Immature natural killer cell (primary cell): ENCODE measurements around the gene LRRC19. TPM values are rescaled to one million over a fixed set of nuclear protein-coding genes. Genes with fewer than 3 reads are reported as not detected.
A peak's percentile ranks its signal among the peaks of the same experiment; 100 is the strongest.

Source experiments
- DNase-seq, 3 donors: peaks; one replicate each; pipeline ENCODE4 v3.0.0; 2022; ENCODE audit warnings: mixed read lengths in 1 of 3
- H3K27ac Mint-ChIP-seq, 6 donors: one replicate each; pipeline ENCODE4 v1.8.0; 2020; ENCODE audit warnings: mixed read lengths in 6 of 6, mild to moderate bottlenecking in 5 of 6, inconsistent platforms in 4 of 6, moderate library complexity in 3 of 6
- H3K27me3 Mint-ChIP-seq, 3 donors: one replicate each; pipeline ENCODE4 v1.8.0; 2020 to 2021; ENCODE audit warnings: low read depth in 3 of 3, mild to moderate bottlenecking in 3 of 3, mixed read lengths in 3 of 3, moderate library complexity in 3 of 3, inconsistent platforms in 1 of 3
- H3K36me3 Mint-ChIP-seq, 3 donors: one replicate each; pipeline ENCODE4 v1.8.0; 2020; ENCODE audit warnings: mixed read lengths in 3 of 3, inconsistent platforms in 2 of 3, mild to moderate bottlenecking in 2 of 3
- H3K4me1 Mint-ChIP-seq, 2 donors: one replicate each; pipeline ENCODE4 v1.8.0; 2020; ENCODE audit warnings: inconsistent platforms in 2 of 2, mild to moderate bottlenecking in 2 of 2, mixed read lengths in 2 of 2, moderate library complexity in 1 of 2
- H3K4me3 Mint-ChIP-seq, 5 donors: one replicate each; pipeline ENCODE4 v1.8.0; 2020; ENCODE audit warnings: mild to moderate bottlenecking in 5 of 5, mixed read lengths in 5 of 5, inconsistent platforms in 3 of 5, moderate library complexity in 3 of 5
- H3K9me3 Mint-ChIP-seq, 6 donors: one replicate each; pipeline ENCODE4 v1.8.0; 2020; ENCODE audit warnings: mild to moderate bottlenecking in 6 of 6, mixed read lengths in 6 of 6, inconsistent platforms in 4 of 6, moderate library complexity in 3 of 6
- polyA plus RNA-seq, 3 donors: library from polyadenylated mRNA; unstranded; fragments of 300-500 nt; fragmentation: Illumina TruSeq; gene quantifications; one replicate each; pipeline ENCODE4 v1.2.3, GENCODE V29; 2021

LRRC19 gene, protein sequence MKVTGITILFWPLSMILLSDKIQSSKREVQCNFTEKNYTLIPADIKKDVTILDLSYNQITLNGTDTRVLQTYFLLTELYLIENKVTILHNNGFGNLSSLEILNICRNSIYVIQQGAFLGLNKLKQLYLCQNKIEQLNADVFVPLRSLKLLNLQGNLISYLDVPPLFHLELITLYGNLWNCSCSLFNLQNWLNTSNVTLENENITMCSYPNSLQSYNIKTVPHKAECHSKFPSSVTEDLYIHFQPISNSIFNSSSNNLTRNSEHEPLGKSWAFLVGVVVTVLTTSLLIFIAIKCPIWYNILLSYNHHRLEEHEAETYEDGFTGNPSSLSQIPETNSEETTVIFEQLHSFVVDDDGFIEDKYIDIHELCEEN
- polyA plus RNA-seq: under 1 TPM in 2 of 3 donors, not detected in 1; 0.12 to 0.34 TPM

DNA sequence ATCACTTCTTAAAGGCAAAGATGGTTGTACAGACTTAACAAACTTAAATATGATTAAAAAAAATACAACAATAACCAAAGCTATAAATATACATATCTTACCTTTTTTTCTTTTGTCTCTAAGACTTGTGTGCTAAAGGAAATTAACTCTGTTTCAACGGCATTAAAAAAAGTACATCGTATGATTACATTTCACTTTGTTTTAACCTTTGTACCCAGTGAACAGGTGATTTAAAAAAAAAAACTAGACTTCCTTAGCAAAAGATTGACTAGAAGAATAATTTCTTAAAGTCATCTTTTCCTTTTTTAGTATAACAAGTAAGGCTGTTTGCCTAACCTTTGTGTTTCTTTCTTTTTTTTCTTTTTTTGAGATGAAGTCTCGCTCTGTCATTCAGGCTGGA lies at the start of gene LRRC19:
Gene LRRC19, minus strand, starts transcription at position 182 of the 400 bp plus-strand sequence. CDS start 5,978 bp downstream, outside the sequence.
- Mint-ChIP-seq H3K36me3 (peaks cover 3 to 21% (median 5%) of the 10 kb centered on the region in 3 donors), H3K9me3 (peaks cover 0 to 2% (median 0%) of the 10 kb centered on the region in 6 donors), H3K27ac (no peak within 1 kb of the TSS), H3K4me1 (no peaks in the 10 kb centered on the region), H3K4me3 (no peak within 1 kb of the TSS), H3K27me3 (peaks cover 0 to 3% (median 0%) of the 10 kb centered on the region in 3 donors)
- no peak for DNase-seq

DNA sequence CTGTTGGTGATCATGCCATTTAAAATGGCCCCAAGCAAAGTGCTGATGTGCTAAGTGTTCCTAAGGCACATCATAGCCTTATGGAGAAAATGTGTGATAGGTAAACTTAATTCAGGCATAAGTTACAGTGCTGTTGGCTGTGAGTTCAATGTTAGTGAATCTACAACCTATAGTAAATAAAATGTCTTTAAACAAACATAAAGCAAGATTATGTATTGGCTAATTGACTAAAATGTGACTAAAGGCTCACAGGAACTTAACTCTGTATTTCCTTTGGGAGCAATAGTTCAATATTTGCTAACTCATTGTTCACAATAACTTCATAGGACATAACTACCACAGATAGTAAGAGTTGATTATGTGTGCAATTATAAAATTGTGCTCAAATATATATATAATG lies 49.4 kb upstream of the LRRC19 start:
- Mint-ChIP-seq H3K27me3 (no peaks in the 10 kb centered on the region), H3K27ac (no peak overlapping the region), H3K9me3 (no peaks in the 10 kb centered on the region), H3K4me3 (no peak overlapping the region), H3K4me1 (no peaks in the 10 kb centered on the region), H3K36me3 (peaks cover 0 to 31% (median 22%) of the 10 kb centered on the region in 3 donors)
- DNase-seq: no peak

DNA sequence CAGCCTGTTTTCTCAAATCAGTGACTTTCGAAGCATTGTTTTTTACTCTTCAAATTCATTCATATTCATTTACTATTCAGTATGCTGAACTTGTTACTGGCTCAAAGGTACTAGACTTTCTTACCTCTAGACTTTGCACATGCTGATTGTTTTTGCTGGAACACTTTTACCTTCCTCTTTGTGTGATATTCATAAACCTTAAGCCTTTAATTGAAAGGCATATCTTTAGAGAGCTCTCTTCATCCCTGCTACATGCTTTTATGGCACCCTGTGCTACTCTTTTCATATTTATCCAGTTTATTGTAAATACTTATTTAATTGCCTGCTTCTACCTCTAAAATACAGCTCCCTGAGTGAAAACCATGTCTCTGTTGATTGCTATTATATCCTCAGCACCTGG lies 48.7 kb upstream of the LRRC19 start:
- Mint-ChIP-seq H3K27me3 (no peaks in the 10 kb centered on the region), H3K27ac (no peak overlapping the region), H3K36me3 (peaks cover 0 to 32% (median 27%) of the 10 kb centered on the region in 3 donors), H3K4me1 (no peaks in the 10 kb centered on the region), H3K9me3 (no peaks in the 10 kb centered on the region), H3K4me3 (no peak overlapping the region)
- no peak for DNase-seq

DNA sequence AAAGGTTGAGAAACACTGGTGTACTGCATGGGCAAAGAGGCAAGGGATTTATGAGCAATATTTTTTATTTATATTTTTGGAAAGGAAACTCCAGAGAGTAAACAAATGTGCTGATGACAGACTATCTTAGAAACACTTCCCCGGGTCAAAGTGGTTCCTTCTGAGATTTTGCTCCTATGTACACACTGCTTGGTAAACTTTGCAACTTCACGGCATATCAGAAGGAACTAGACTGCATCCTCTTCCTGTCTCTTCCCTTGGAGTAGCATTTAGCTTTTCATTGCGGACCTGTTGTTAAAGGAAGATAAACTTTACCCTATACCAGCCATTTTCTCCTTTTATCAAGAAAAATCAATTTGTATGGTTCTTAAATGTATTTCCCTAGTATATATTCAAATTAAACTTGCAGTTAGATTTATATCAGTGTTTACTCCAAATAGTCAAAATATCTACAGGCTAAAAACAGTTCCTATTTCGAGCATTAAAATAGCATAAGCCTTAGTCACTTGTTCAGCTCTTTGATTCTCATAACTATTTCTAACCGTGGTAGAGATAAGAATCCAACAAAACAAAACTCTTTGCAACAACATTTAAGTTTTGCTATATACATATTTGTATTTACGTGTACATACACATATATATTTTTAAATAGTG lies 48.0 kb upstream of the LRRC19 start:
- no peak overlapping the region for H3K27ac Mint-ChIP-seq
- H3K4me3 Mint-ChIP-seq: no peak overlapping the region
- no peak for DNase-seq
- no peaks in the 10 kb centered on the region for H3K9me3 Mint-ChIP-seq
- peaks cover 0 to 33% (median 32%) of the 10 kb centered on the region in 3 donors for H3K36me3 Mint-ChIP-seq
- no peaks in the 10 kb centered on the region for H3K4me1 Mint-ChIP-seq
- no peaks in the 10 kb centered on the region for H3K27me3 Mint-ChIP-seq

DNA sequence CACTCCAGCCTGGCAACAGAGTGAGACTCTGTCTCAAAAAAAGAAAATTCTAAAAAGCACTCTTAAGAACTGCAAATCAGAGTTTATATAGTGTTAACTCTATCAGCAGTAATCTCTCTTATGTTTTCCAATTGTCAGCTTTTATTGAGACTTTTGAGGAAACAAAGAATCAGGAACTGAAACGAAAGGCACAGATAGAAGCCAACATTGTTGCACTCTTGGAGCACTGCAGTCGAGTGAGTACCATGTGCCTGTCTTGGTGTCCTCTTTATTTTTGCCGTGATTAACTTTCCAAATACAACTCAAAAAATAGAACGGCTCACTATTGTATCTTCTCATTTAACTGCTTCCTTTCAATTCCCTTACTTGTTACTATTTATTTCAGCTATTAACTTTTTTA lies 41.7 kb upstream of the LRRC19 start:
- DNase-seq: no peak
- Mint-ChIP-seq H3K27me3 (no peaks in the 10 kb centered on the region), H3K4me3 (no peak overlapping the region), H3K4me1 (no peaks in the 10 kb centered on the region), H3K27ac (no peak overlapping the region), H3K9me3 (no peaks in the 10 kb centered on the region), H3K36me3 (peaks cover 0 to 23% (median 15%) of the 10 kb centered on the region in 3 donors)

DNA sequence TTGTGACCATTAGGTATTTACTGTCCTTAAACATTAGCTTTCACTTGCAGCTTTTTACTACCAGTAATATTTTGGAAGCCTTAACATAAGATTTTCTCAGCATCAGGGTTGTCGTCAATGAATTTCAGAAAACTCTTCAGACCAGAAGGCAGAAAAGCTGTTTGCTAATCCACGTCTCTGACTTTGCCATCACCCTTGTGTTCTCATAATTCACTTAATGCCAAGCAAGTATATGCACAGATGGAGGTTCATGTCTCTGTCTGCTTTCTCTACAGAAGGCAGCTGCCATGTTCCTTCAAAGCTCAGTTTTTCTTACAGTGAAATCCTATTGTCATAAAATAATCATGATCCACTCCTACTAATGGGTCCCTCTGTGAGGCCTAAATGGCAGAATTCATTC lies 37.7 kb upstream of the LRRC19 start:
- H3K27ac Mint-ChIP-seq: no peak overlapping the region

DNA sequence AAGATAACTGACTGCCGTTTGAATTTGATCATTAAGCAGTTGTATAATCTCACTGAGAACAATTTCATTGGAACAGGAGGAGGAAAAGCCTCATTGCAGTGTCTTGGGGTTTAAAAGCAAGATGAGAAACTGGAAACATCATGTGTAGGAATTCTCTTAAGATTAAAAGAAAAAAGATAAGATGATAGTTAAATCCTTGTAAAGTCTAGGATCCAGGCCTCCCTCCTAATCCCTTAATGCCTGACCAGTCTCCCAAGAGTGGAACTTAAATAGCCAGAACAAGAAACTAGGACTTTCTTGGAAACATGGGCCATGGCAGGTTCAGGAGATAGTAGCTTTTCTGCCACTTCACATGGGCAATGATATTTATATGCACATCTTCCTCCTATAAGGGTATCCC lies 37.0 kb upstream of the LRRC19 start:
- DNase-seq: no peak
- Mint-ChIP-seq H3K9me3 (no peaks in the 10 kb centered on the region), H3K36me3 (peaks cover 0 to 14% (median 0%) of the 10 kb centered on the region in 3 donors), H3K4me1 (no peaks in the 10 kb centered on the region), H3K27ac (no peak overlapping the region), H3K4me3 (no peak overlapping the region), H3K27me3 (no peaks in the 10 kb centered on the region)

More for the DNA sequence above, 37.7 kb upstream of the LRRC19 start:
- Mint-ChIP-seq H3K4me3 (no peak overlapping the region), H3K4me1 (no peaks in the 10 kb centered on the region), H3K27me3 (no peaks in the 10 kb centered on the region), H3K36me3 (peaks cover 0 to 9% (median 0%) of the 10 kb centered on the region in 3 donors), H3K9me3 (no peaks in the 10 kb centered on the region)
- no peak for DNase-seq

DNA sequence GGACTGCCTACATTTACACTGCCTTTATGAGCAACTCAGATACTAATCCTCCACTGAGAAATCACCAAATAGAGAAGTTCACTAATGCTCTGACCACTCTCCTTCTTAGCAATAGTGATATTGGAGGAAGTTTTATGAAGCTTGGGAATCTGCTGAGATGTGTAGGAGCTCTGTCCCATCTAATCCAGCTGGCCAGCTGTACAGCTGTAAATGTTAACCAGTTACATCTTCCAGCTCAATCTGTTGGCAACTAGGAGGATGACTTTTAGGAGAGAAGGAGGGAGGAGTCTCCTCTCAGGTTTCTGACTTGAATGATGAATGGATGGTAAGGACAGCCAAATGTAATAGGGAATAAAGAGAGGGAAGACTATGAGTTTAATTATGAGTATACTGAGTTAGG lies 36.3 kb upstream of the LRRC19 start:
- DNase-seq: no peak
- no peak overlapping the region for H3K27ac Mint-ChIP-seq
- peaks cover under 1 to 17% (median 4%) of the 10 kb centered on the region in 3 donors for H3K36me3 Mint-ChIP-seq
- no peaks in the 10 kb centered on the region for H3K9me3 Mint-ChIP-seq
- H3K27me3 Mint-ChIP-seq: no peaks in the 10 kb centered on the region
- no peak overlapping the region for H3K4me3 Mint-ChIP-seq
- H3K4me1 Mint-ChIP-seq: no peaks in the 10 kb centered on the region

DNA sequence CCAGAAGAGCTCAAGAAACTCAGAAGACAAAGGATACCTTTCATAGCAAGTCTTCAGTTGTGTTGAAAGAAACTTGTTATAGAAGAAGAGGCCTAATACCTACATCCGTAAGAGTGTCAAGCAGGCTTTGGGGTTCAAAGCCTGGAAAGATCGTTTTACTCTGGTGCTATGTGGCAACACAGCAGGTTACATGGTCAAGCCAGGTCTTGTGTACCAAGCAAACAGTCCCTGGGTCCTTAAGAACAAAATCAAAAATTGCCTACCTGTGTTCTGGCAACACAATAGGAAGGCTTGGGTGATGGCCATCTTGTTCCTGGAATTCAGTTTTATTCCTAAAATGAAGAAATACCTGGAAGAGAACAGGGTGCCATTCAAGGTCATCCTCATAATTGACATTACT lies 32.0 kb upstream of the LRRC19 start:
- no peaks in the 10 kb centered on the region for H3K27me3 Mint-ChIP-seq
- DNase-seq: no peak
- no peak overlapping the region for H3K4me3 Mint-ChIP-seq
- H3K4me1 Mint-ChIP-seq: no peaks in the 10 kb centered on the region
- H3K27ac Mint-ChIP-seq: no peak overlapping the region
- no peaks in the 10 kb centered on the region for H3K9me3 Mint-ChIP-seq
- H3K36me3 Mint-ChIP-seq: peaks cover 4 to 13% (median 5%) of the 10 kb centered on the region in 3 donors

DNA sequence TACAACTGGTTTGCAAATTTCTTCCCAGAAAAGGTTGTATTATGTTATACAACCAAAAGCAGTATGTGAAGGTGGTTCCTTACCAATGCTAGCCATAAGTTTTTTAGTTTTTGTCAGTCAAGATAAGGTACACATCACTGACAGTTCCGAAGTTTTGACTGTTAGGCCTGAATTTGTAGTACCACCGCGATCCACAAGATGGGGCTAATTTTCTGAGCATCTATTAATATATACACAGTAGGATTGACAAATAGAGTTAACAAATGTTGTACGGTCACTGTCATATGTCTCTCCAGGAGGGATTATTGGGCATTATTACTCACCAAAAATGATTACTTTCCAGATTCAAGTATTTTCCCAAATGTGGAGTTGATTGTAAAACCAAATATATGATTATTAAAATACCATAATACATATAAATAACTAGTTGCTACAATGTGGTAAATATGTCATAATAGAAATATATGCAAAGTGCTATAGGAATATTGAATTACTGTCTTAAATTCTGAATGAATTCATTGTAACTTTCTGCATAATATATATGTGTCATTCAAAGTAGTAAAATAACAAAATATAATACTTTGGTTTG lies 28.4 kb upstream of the LRRC19 start:
- Mint-ChIP-seq H3K4me3 (no peak overlapping the region), H3K9me3 (no peaks in the 10 kb centered on the region)
- peak in 2 of 3 donors; percentile 3 to 18 for DNase-seq

DNA sequence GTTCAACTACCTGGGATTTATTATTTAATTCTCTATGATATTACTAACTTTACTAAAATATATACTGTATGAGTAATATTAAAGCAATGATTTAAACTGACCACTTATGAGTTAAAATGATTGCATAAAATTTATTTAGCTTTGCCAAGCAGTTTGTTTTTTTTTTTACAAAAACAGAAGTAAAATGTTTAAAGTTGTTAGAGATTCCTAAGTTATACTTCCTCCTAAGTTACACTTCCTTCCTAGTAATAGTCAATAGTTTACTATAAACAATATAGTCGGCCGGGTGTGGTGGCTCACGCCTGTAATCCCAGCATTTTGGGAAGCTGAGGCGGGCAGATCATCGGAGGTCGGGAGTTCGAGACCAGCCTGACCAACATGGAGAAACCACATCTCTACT lies 23.7 kb upstream of the LRRC19 start:
- peaks cover 10 to 18% (median 16%) of the 10 kb centered on the region in 3 donors for H3K36me3 Mint-ChIP-seq
- H3K27ac Mint-ChIP-seq: no peak overlapping the region
- no peak overlapping the region for H3K4me3 Mint-ChIP-seq
- no peaks in the 10 kb centered on the region for H3K4me1 Mint-ChIP-seq
- peaks cover 0 to 2% (median 0%) of the 10 kb centered on the region in 6 donors for H3K9me3 Mint-ChIP-seq
- H3K27me3 Mint-ChIP-seq: no peaks in the 10 kb centered on the region
- DNase-seq: no peak

More for the DNA sequence above, 28.4 kb upstream of the LRRC19 start:
- Mint-ChIP-seq H3K27me3 (no peaks in the 10 kb centered on the region), H3K27ac (no peak overlapping the region), H3K4me1 (no peaks in the 10 kb centered on the region), H3K36me3 (peaks cover 4 to 13% (median 9%) of the 10 kb centered on the region in 3 donors)

DNA sequence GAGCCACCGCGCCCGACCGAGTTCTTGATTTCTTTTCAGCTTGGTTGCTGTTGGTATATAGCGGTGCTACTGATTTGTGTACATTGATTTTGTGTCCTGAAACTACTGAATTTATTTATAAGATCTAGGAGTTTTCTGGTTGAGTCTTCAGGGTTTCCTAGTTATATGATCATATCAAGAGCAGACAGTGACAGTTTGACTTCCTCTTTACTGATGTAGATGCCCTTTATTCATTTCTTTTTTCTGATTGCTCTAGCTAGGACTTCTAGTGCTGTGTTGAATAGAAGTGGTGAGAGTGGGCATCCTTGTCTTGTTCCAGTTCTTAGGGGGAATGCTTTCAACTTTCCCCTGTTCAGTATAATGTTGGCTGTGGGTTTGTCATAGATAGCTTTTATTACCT lies 17.4 kb upstream of the LRRC19 start:
- H3K9me3 Mint-ChIP-seq: peaks cover 0 to 2% (median 0%) of the 10 kb centered on the region in 6 donors
- no peak for DNase-seq
- H3K4me1 Mint-ChIP-seq: no peaks in the 10 kb centered on the region
- no peak overlapping the region for H3K4me3 Mint-ChIP-seq
- H3K27ac Mint-ChIP-seq: no peak overlapping the region
- peaks cover 24 to 49% (median 48%) of the 10 kb centered on the region in 3 donors for H3K36me3 Mint-ChIP-seq
- H3K27me3 Mint-ChIP-seq: no peaks in the 10 kb centered on the region

DNA sequence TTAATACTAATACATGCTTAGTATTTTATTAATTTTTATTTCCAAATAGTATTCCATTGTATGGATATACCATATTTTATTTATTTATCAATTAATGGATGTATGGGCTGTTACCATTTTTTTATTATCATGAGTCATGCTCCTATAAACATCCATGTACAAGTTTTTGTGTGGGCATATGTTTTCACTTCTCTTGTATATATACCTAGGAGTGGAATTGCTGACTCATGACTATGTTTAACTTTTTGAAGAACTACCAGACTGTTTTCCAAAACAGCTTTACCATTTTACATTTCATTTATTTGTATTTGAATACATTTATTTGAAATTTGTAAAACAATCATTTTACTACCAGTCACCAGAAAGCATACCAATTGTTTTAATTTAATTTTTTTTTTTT lies 14.1 kb upstream of the LRRC19 start:
- DNase-seq: no peak
- Mint-ChIP-seq H3K4me3 (no peak overlapping the region), H3K27me3 (no peaks in the 10 kb centered on the region), H3K36me3 (peaks cover 17 to 52% (median 40%) of the 10 kb centered on the region in 3 donors), H3K4me1 (no peaks in the 10 kb centered on the region), H3K27ac (no peak overlapping the region), H3K9me3 (peaks cover 0 to under 1% (median 0%) of the 10 kb centered on the region in 6 donors)
